H1 (cell line): ENCODE measurements around the gene TTI1. TPM values are rescaled to one million over a fixed set of nuclear protein-coding genes. Genes with fewer than 3 reads are reported as not detected.

Experiments used
- CTCF ChIA-PET: fragments of 300-600 bp; sonication (Branson Sonifier 250); formaldehyde crosslinking; loops from one replicate; lab custom pipeline; 2021; ENCODE audit not compliant: partially characterized antibody; lab: Charles Lee
- POLR2A ChIA-PET: fragments of 300-600 bp; sonication (Branson Sonifier 250); formaldehyde crosslinking; loops from one replicate; lab custom pipeline; 2021; ENCODE audit warnings: inconsistent platforms; ENCODE audit not compliant: partially characterized antibody; lab: Charles Lee
- DNase-seq, 2 experiments: peaks; one replicate each; pipeline versions ENCODE4 v3.0.0 to v3.0.0-alpha.2; 2010 to 2022; ENCODE audit warnings: low spot score in 2 of 2, low read depth in 1 of 2, mixed read lengths in 1 of 2
- FAIRE-seq: peaks from 2 replicates; lab custom pipeline; 2011; peaks lifted over from hg19 to GRCh38; lab: Jason Lieb, UNC
- H2AFZ ChIP-seq: 2 replicates; pipeline ENCODE4 v1.8.1; 2012; ENCODE audit warnings: low read length, inconsistent platforms
- H2AK5ac ChIP-seq: 2 replicates; pipeline ENCODE4 v1.6.1; 2013; ENCODE audit warnings: low read depth, low read length
- H2BK120ac ChIP-seq: replicated peaks from 2 replicates; pipeline ENCODE3; 2013; ENCODE audit warnings: low read depth, low read length, inconsistent platforms
- H2BK12ac ChIP-seq: 2 replicates; pipeline ENCODE4 v1.6.1; 2013; ENCODE audit warnings: low read depth, low read length
- H2BK15ac ChIP-seq: 2 replicates; pipeline ENCODE4 v1.6.1; 2013; ENCODE audit warnings: low read length
- H2BK20ac ChIP-seq: 2 replicates; pipeline ENCODE4 v1.6.1; 2013; ENCODE audit warnings: low read length
- H2BK5ac ChIP-seq: 2 replicates; pipeline ENCODE4 v1.6.1; 2013; ENCODE audit warnings: low read depth, low read length
- H3K14ac ChIP-seq: 2 replicates; pipeline ENCODE4 v1.6.1; 2013; ENCODE audit warnings: inconsistent platforms; ENCODE audit not compliant: insufficient read length
- H3K18ac ChIP-seq: 2 replicates; pipeline ENCODE4 v1.6.1; 2013; ENCODE audit warnings: low read length; ENCODE audit errors: extremely low read depth
- H3K23ac ChIP-seq: 2 replicates; pipeline ENCODE4 v1.6.1; 2013; ENCODE audit warnings: inconsistent platforms; ENCODE audit not compliant: insufficient read length
- H3K23me2 ChIP-seq: 2 replicates; pipeline ENCODE4 v1.6.1; 2013; ENCODE audit warnings: low read depth, low read length
- H3K27ac ChIP-seq: 2 replicates; pipeline ENCODE4 v1.6.1; 2011; ENCODE audit warnings: low read depth, low read length, inconsistent platforms
- H3K27me3 ChIP-seq, 4 experiments: replicated peaks in 1 of 4; 1 replicate in 1 of 4; 2 replicates in 3 of 4; pipeline versions ENCODE4 v1.6.1 to v1.8.1; 2011 to 2013; ENCODE audit warnings: low read length in 3 of 4, mild to moderate bottlenecking in 3 of 4, inconsistent platforms in 2 of 4, mixed read lengths in 2 of 4, moderate library complexity in 1 of 4; ENCODE audit not compliant: control insufficient read depth in 3 of 4, insufficient read depth in 3 of 4; ENCODE audit errors: extremely low read depth in 1 of 4
- H3K36me3 ChIP-seq, 4 experiments: 2 replicates each; pipeline versions ENCODE4 v1.6.1 to v1.8.1; 2011 to 2013; ENCODE audit warnings: mild to moderate bottlenecking in 4 of 4, low read length in 3 of 4, moderate library complexity in 2 of 4, control low read depth in 1 of 4, inconsistent platforms in 1 of 4; ENCODE audit not compliant: insufficient read depth in 4 of 4, control insufficient read depth in 2 of 4
- H3K4ac ChIP-seq: replicated peaks from 2 replicates; pipeline ENCODE3; 2013; ENCODE audit warnings: low read length, low read depth, mixed read lengths, inconsistent platforms; ENCODE audit not compliant: insufficient read length
- H3K4me1 ChIP-seq, 4 experiments: replicated peaks in 1 of 4; 1 replicate in 1 of 4; 2 replicates in 3 of 4; pipeline versions ENCODE4 v1.6.1 to v1.8.1; 2011 to 2013; ENCODE audit warnings: low read length in 3 of 4, inconsistent platforms in 2 of 4, mixed read lengths in 1 of 4; ENCODE audit not compliant: insufficient read depth in 4 of 4, control insufficient read depth in 3 of 4
- H3K4me2 ChIP-seq, 2 experiments: 2 replicates each; pipeline versions ENCODE4 v1.6.1 to v1.8.1; 2011 to 2013; ENCODE audit warnings: low read depth in 2 of 2, low read length in 2 of 2, control low read depth in 1 of 2, inconsistent platforms in 1 of 2, mild to moderate bottlenecking in 1 of 2; ENCODE audit not compliant: insufficient read depth in 1 of 2
- H3K4me3 ChIP-seq, 4 experiments: fragments of 200-600, 300-600 bp in 1 of 4; sonication (generic), shearing (Covaris generic), sonication (Bioruptor Twin) in 1 of 4; 2 replicates each; pipeline versions ENCODE4 v1.5.1 to v1.8.1; 2011 to 2016; ENCODE audit warnings: low read length in 4 of 4, low read depth in 3 of 4, control low read depth in 2 of 4, inconsistent platforms in 2 of 4, mild to moderate bottlenecking in 2 of 4, mixed read lengths in 1 of 4, moderate library complexity in 1 of 4; ENCODE audit not compliant: insufficient read depth in 2 of 4; ENCODE audit errors: extremely low read depth in 1 of 4
- H3K56ac ChIP-seq: replicated peaks from 2 replicates; pipeline ENCODE3; 2013; ENCODE audit warnings: low read depth, mild to moderate bottlenecking, mixed read lengths, low read length, inconsistent platforms; ENCODE audit not compliant: insufficient read length
- H3K79me1 ChIP-seq: 2 replicates; pipeline ENCODE4 v1.6.1; 2013; ENCODE audit warnings: low read depth, low read length, control low read depth
- H3K79me2 ChIP-seq, 2 experiments: 2 replicates each; pipeline versions ENCODE4 v1.6.1 to v1.8.1; 2012 to 2013; ENCODE audit warnings: low read length in 2 of 2, mild to moderate bottlenecking in 2 of 2, inconsistent platforms in 1 of 2; ENCODE audit not compliant: insufficient read depth in 2 of 2, control insufficient read depth in 1 of 2
- H3K9ac ChIP-seq, 4 experiments: replicated peaks in 1 of 4; 1 replicate in 1 of 4; 2 replicates in 3 of 4; pipeline versions ENCODE4 v1.6.1 to v1.8.1; 2011 to 2013; ENCODE audit warnings: low read depth in 3 of 4, low read length in 3 of 4, control low read depth in 2 of 4, mild to moderate bottlenecking in 2 of 4, moderate library complexity in 2 of 4, inconsistent platforms in 1 of 4; ENCODE audit errors: extremely low read depth in 1 of 4
- H3K9me3 ChIP-seq, 2 experiments: 2 replicates each; pipeline versions ENCODE4 v1.6.1 to v1.8.1; 2012 to 2013; ENCODE audit warnings: mild to moderate bottlenecking in 2 of 2, moderate library complexity in 2 of 2, control low read depth in 1 of 2, inconsistent platforms in 1 of 2, low read depth in 1 of 2, low read length in 1 of 2, mixed read lengths in 1 of 2; ENCODE audit not compliant: insufficient read depth in 2 of 2
- H4K20me1 ChIP-seq, 2 experiments: replicated peaks in 1 of 2; 2 replicates each; pipeline versions ENCODE3 to v1.8.1; 2011 to 2013; ENCODE audit warnings: inconsistent platforms in 2 of 2, low read length in 2 of 2, mild to moderate bottlenecking in 1 of 2; ENCODE audit not compliant: insufficient read depth in 2 of 2, control insufficient read depth in 1 of 2
- H4K5ac ChIP-seq: 2 replicates; pipeline ENCODE4 v1.6.1; 2013; ENCODE audit warnings: low read length, low read depth, mixed read lengths, inconsistent platforms; ENCODE audit not compliant: insufficient read length
- H4K8ac ChIP-seq: 2 replicates; pipeline ENCODE4 v1.8.0; 2013; ENCODE audit warnings: mild to moderate bottlenecking, moderate library complexity, low read length, inconsistent platforms; ENCODE audit not compliant: insufficient read depth; ENCODE audit errors: extremely low read depth
- H4K91ac ChIP-seq: replicated peaks from 2 replicates; pipeline ENCODE3; 2013; ENCODE audit warnings: low read length, mixed read lengths, inconsistent platforms; ENCODE audit not compliant: insufficient read length
- ATF2 ChIP-seq: IDR thresholded peaks from 2 replicates; pipeline ENCODE4 v1.6.1; 2012; ENCODE audit warnings: low read length, inconsistent platforms
- CHD2 ChIP-seq: IDR thresholded peaks from 2 replicates; pipeline ENCODE4 v1.6.1; 2012; ENCODE audit warnings: low read length, improper control_type of control experiment
- CTCF ChIP-seq, 3 experiments: IDR thresholded peaks; 1 replicate in 2 of 3; 2 replicates in 1 of 3; pipeline versions ENCODE4 v1.5.1 to v1.6.1; 2011; ENCODE audit warnings: low read length in 3 of 3, mild to moderate bottlenecking in 3 of 3, inconsistent platforms in 2 of 3, low read depth in 1 of 3, moderate library complexity in 1 of 3; ENCODE audit not compliant: insufficient read depth in 1 of 3; ENCODE audit errors: control extremely low read depth in 1 of 3
- MAFK ChIP-seq: IDR thresholded peaks from 2 replicates; pipeline ENCODE4 v1.6.1; 2012; ENCODE audit warnings: low read depth, mild to moderate bottlenecking, improper control_type of control experiment, low read length
- SAP30 ChIP-seq: fragments of 300-600 bp; sonication (generic); IDR thresholded peaks from 2 replicates; pipeline ENCODE4 v1.7.1; 2012; ENCODE audit warnings: low read length, moderate library complexity, mild to moderate bottlenecking, inconsistent platforms; ENCODE audit not compliant: insufficient read depth, insufficient replicate concordance
- SIX5 ChIP-seq: IDR thresholded peaks from 2 replicates; pipeline ENCODE4 v1.6.1; 2011; ENCODE audit warnings: mild to moderate bottlenecking, low read depth, low read length
- SP2 ChIP-seq: IDR thresholded peaks from 2 replicates; pipeline ENCODE4 v1.6.1; 2012; ENCODE audit warnings: mild to moderate bottlenecking, low read length, inconsistent platforms
- TEAD4 ChIP-seq: IDR thresholded peaks from 2 replicates; pipeline ENCODE4 v1.6.1; 2012; ENCODE audit warnings: low read depth, low read length, inconsistent platforms, mixed read lengths
- ZNF274 ChIP-seq: IDR thresholded peaks from 2 replicates; pipeline ENCODE4 v1.7.0; 2012; ENCODE audit warnings: low read length, borderline replicate concordance; ENCODE audit errors: extremely low read depth
- WGBS, 2 experiments: shearing (Covaris generic) in 1 of 2; methylation state at CpG; one replicate each; pipeline versions ENCODE4 v1.1.6 to v1.1.7; 2013 to 2015; ENCODE audit warnings: low lambda C conversion rate in 2 of 2, mixed read lengths in 2 of 2, inconsistent platforms in 1 of 2, low coverage in 1 of 2, missing lambda C conversion rate in 1 of 2; ENCODE audit not compliant: insufficient replicate concordance in 2 of 2, insufficient coverage in 1 of 2, insufficient read length in 1 of 2; ENCODE audit errors: extremely low coverage in 1 of 2, missing lambda C conversion rate in 1 of 2; 5-methylcytosine and 5-hydroxymethylcytosine counted together
- polyA plus RNA-seq, 7 experiments: library from polyadenylated mRNA; depleted of rRNA in 3 of 7; stranded (reverse) in 5 of 7; unstranded in 2 of 7; fragments of >200 nt in 5 of 7; fragments of 200-250 nt in 2 of 7; gene quantifications; 1 replicate in 5 of 7; 2 replicates in 1 of 7; 4 replicates in 1 of 7; pipeline versions ENCODE4 v1.2.1 to v1.2.3, GENCODE V29; 2011 to 2013; ENCODE audit warnings: missing spikeins in 2 of 7, mixed read lengths in 2 of 7
- total RNA-seq: library from RNA; stranded (reverse); fragmentation: NEBNext Ultra II Directional; extraction: Animal tissue kit (Norgen Biotek cat#: 25700); gene quantifications from 2 replicates; pipeline ENCODE4 v1.2.1, GENCODE V29; 2021

Gene TTI1
- total and polyA plus RNA-seq, 2 of the 8 experiments (the other 6 are each of a cell fraction or from before 2014, with no cell fraction given), result 34.1 to 47.0 TPM

GRCh38 chr20:38031957-38032356, 1.3 kb downstream of the TTI1 start:
- Histone ChIP-seq H2BK5ac (no peak overlapping the region), H3K4me3 (peak overlapping the region in 1 of 4 experiments; percentile 98; a peak in 2 of 8 replicates), H4K5ac (no peak overlapping the region), H2AFZ (no peak overlapping the region), H4K20me1 (no peaks in the 10 kb centered on the region), H3K14ac (no peak overlapping the region), H2BK20ac (no peak overlapping the region; the same call in 1 of the 2 replicates), H3K79me1 (peaks cover 13% of the 10 kb centered on the region), H3K23me2 (peaks cover 13% of the 10 kb centered on the region), H3K23ac (no peak overlapping the region), H2BK120ac (no peak overlapping the region), H3K79me2 (peaks cover 13 to 91% of the 10 kb centered on the region in 2 experiments), H3K9me3 (no peaks in the 10 kb centered on the region), H3K9ac (peak overlapping the region in 1 of 4 experiments; percentile 39; a peak in 1 of 7 replicates), H3K36me3 (peaks cover 2 to 7% (median 5%) of the 10 kb centered on the region in 4 experiments; a peak in 4 of 8 replicates), H3K4me2 (peak overlapping the region; percentile 77 to 89), H3K56ac (no peak overlapping the region), H2AK5ac (no peak overlapping the region), H3K4ac (no peak overlapping the region), H2BK12ac (no peak overlapping the region), H3K4me1 (peaks cover 0 to 10% (median 3%) of the 10 kb centered on the region in 4 experiments; a peak in 5 of 7 replicates), H4K8ac (no peak overlapping the region), H3K27ac (no peak overlapping the region), H3K27me3 (no peaks in the 10 kb centered on the region), H2BK15ac (no peak overlapping the region), H4K91ac (no peak overlapping the region), H3K18ac (no peak overlapping the region)
- 83% methylated on average over 3 of the region's 3 CpGs; no CpG with 5 or more reads in 1 of the 2 experiments for WGBS, 2 experiments
- POLR2A ChIA-PET, result interaction anchor here (0.7 to 2.6 kb wide), 7 partner anchors 10 to 459 kb away, joined by 3 to 8 read pairs (median 3); no protein-coding TSS in a partner anchor
- DNase-seq (no peak), FAIRE-seq (no peak)
- CTCF ChIA-PET, result interaction anchor here (1.1 kb wide), 1 partner anchor 26 kb away, joined by 3 read pairs; no protein-coding TSS in a partner anchor
- no peak for TF ChIP-seq CTCF (IDR thresholded peaks at IDR 0.05; ENCODE audit: control extremely low read depth in 1 of 3, insufficient read depth in 1 of 3, low read depth in 1 of 3, low read length in 3 of 3)
- no peak for TF ChIP-seq SIX5
- no peak for TF ChIP-seq ZNF274
- TF ChIP-seq SAP30, result no peak
- TF ChIP-seq CHD2, result no peak
- no peak for TF ChIP-seq TEAD4
- no peak for TF ChIP-seq MAFK
- no peak for TF ChIP-seq SP2
- TF ChIP-seq ATF2, result no peak
